ENCODE measurements around the gene CDC42SE2.
"Not testable (repeated sequence)": the region's sequence is repeated elsewhere in the genome, so short reads cannot be mapped to it uniquely, and the experiment has no call there.

DNA sequence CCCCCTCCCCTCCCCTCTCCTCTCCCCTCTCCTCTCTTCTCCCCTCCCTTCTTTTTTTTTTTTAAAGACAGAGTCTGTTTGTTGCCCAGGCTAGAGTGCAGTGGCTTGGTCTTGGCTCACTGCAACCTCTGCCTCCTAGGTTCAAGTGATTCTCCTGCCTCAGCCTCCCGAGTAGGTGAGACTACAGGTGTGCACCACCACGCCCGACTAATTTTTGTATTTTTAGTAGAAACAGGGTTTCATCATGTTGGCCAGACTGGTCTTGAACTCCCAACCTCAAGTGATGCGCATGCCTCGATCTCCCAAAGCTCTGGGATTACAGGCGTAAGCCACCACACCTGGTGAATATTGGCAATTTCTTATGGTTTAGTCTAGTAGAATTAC lies 14.9 kb downstream of the CDC42SE2 start:
- not testable (repeated sequence) for TF ChIP-seq EZH2 (IDR thresholded peaks at IDR 0.05; ENCODE audit: borderline replicate concordance, low read length)
- TF ChIP-seq, protein P1, sequence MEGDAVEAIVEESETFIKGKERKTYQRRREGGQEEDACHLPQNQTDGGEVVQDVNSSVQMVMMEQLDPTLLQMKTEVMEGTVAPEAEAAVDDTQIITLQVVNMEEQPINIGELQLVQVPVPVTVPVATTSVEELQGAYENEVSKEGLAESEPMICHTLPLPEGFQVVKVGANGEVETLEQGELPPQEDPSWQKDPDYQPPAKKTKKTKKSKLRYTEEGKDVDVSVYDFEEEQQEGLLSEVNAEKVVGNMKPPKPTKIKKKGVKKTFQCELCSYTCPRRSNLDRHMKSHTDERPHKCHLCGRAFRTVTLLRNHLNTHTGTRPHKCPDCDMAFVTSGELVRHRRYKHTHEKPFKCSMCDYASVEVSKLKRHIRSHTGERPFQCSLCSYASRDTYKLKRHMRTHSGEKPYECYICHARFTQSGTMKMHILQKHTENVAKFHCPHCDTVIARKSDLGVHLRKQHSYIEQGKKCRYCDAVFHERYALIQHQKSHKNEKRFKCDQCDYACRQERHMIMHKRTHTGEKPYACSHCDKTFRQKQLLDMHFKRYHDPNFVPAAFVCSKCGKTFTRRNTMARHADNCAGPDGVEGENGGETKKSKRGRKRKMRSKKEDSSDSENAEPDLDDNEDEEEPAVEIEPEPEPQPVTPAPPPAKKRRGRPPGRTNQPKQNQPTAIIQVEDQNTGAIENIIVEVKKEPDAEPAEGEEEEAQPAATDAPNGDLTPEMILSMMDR (IDR thresholded peaks at IDR 0.05; ENCODE audit: low read length): not testable (repeated sequence)

Data from OCI-LY1 (cell line).